Vagina (tissue), 2 donors: ENCODE results near the gene NADK2.

Experiments
- POLR2A ChIP-seq, 2 donors: fragments of 450-650 bp; IDR thresholded peaks; one replicate each; pipeline ENCODE4 v1.6.1; 2017; ENCODE audit warnings: antibody characterized with exemption in 2 of 2, mild to moderate bottlenecking in 2 of 2, moderate library complexity in 2 of 2
- POLR2AphosphoS5 ChIP-seq, 2 donors: sonication (generic); formaldehyde crosslinking; IDR thresholded peaks; one replicate each; pipeline ENCODE4 v1.9.0; 2017; ENCODE audit warnings: antibody characterized with exemption in 2 of 2, mild to moderate bottlenecking in 2 of 2, low read depth in 1 of 2; ENCODE audit not compliant: insufficient read depth in 1 of 2

DNA sequence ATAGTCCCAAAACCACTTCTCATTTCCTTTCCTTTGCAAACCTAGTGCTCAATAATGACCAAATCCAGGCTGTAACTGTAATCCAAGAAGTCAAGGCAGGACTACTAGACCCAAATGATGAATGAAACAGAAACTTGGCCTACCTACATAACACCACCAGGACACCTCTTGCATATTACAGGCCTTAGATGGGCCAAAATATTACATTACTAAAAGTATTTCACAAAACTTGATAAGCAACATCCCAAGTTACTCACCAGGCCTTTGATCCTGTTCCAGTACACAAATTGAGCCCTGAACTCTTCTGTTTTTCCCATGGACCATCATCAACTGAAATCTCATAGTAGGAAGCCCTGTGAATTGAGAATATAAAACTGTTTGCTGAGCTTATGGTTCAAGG lies 34.8 kb downstream of the NADK2 start:
- no peak for TF ChIP-seq POLR2A (IDR thresholded peaks at IDR 0.05)
- TF ChIP-seq POLR2AphosphoS5 (IDR thresholded peaks at IDR 0.05; ENCODE audit: insufficient read depth in 1 of 2, low read depth in 1 of 2) = no peak
